ENCODE data around the gene ZNF205. TPM values are rescaled to one million over a fixed set of nuclear protein-coding genes. Genes with fewer than 3 reads are reported as not detected.

The ZNF205 gene
- total RNA-seq, 1 experiment from 2014 or later, result 17.4 TPM

DNA sequence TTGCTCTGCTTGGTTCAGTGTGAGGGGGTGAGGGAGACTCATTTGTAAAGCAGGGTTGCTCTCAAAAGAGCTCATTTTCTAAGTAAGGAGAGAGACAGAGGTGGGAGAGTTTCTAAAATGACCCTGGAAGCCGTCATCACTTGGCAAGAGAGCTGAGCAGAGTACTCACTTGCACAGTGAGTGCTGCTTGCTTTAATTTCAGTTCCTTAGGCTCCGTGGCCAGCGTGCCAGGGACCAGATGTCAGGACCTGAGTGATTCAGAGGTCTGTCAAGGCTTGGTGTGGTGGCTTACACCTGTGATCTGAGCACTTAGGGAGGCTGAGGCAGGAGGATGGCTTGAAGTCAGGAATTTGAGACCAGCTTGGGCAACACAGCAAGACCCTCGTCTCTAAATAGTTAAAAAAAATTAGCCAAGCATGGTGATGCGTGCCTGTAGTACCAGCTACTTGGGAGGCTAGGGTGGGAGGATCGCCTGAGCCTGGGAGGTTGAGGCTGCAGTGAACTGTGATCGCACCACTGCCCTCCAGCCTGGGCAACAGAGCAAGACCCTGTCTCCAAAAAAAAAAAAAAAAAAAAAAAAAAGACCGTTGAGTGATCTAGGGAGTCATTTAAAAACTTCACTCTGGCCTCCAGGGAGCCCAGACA lies 10.7 kb downstream of the ZNF205 start:
- Histone ChIP-seq H3K79me2 (ENCODE audit: low read depth) (no peaks in the 10 kb centered on the region), H3K27ac (no peak overlapping the region), H3K27me3 (ENCODE audit: insufficient read depth, low read depth) (no peaks in the 10 kb centered on the region), H3K4me3 (peak overlapping the region; percentile 62; the same call in 1 of the 2 replicates), H3K9me3 (ENCODE audit: insufficient read depth, low read depth) (no peaks in the 10 kb centered on the region), H3K4me1 (replicated peaks; ENCODE audit: insufficient read depth) (peaks cover 5% of the 10 kb centered on the region; the same call in 1 of the 2 replicates), H3K36me3 (ENCODE audit: low read depth) (no peaks in the 10 kb centered on the region), H3F3A (ENCODE audit: insufficient read depth, low read depth) (peaks cover 45% of the 10 kb centered on the region), H3K4me2 (peak overlapping the region; percentile 94), H2AFZ (no peak overlapping the region), H3K9me2 (ENCODE audit: insufficient read depth) (no peaks in the 10 kb centered on the region), H4K20me1 (ENCODE audit: insufficient read depth) (no peaks in the 10 kb centered on the region)
- TF ChIP-seq, protein P1, sequence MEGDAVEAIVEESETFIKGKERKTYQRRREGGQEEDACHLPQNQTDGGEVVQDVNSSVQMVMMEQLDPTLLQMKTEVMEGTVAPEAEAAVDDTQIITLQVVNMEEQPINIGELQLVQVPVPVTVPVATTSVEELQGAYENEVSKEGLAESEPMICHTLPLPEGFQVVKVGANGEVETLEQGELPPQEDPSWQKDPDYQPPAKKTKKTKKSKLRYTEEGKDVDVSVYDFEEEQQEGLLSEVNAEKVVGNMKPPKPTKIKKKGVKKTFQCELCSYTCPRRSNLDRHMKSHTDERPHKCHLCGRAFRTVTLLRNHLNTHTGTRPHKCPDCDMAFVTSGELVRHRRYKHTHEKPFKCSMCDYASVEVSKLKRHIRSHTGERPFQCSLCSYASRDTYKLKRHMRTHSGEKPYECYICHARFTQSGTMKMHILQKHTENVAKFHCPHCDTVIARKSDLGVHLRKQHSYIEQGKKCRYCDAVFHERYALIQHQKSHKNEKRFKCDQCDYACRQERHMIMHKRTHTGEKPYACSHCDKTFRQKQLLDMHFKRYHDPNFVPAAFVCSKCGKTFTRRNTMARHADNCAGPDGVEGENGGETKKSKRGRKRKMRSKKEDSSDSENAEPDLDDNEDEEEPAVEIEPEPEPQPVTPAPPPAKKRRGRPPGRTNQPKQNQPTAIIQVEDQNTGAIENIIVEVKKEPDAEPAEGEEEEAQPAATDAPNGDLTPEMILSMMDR (conservative IDR thresholded peaks at IDR 0.05), result no peak
- TF ChIP-seq EZH2 (IDR thresholded peaks at IDR 0.05; ENCODE audit: low read depth), result no peak
- BruUV-seq (replicated peaks), result no TSS peak
- intact Hi-C loops (cut with micrococcal nuclease; ENCODE audit: unreplicated experiment), result no loop called here
- ChIA-PET CTCF (interaction anchor here (0.7 kb wide), 1 partner anchor 36 kb away, joined by 5 read pairs; no protein-coding TSS in a partner anchor), POLR2A (ENCODE audit: unreplicated experiment) (no interaction called here)
- no peak for DNase-seq

DNA sequence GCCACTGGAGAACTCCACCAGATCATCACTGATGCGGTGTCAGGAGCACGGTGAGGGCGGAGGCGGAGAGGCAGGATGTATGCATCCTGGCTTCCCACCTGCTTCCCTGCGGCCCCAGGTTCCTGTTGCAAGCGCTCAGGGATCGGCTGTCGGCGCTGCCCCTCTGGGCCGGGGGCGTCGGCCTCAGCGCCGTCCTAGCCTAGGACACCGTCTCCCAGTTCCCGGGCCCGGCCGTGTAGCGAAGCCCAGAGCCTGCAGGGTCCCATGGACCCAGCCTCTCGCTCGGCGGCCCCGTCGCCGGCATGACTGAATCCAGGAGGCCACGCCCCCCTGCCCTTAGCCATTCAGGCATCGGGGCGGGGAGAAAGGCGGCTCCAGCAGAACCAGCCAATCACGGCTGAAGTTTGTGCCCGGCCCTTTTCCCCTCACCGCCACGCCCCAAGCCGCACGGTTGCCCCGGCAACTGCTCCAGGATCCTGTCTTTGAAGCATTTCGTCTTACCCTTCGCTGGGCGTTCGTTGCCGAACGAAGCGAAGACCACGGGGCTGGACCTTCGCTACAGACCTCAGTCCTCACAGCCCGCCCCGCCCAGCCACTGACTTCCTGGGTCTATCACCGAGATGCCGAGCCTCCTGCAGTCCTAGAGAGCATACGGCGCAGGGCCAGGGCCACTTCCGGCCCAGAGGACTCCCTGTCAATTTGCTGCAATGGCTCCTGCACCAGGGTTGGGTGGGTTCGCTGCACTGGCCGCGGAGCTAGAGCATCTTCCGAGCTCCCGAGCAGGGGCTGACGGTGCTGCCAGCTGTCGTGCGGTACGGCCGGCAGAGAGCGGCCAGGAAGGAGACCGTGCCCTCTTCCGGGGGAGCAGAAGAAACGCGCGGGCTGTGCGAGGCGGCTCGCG lies 11.8 kb downstream of the ZNF205 start:
- POLR2A ChIA-PET (ENCODE audit: unreplicated experiment), result interaction anchor here (0.6 to 0.7 kb wide), 2 partner anchors 26 to 154 kb away, joined by 4 read pairs; no protein-coding TSS in a partner anchor
- Histone ChIP-seq H2AFZ (peak overlapping the region; percentile 79), H3K9me2 (ENCODE audit: insufficient read depth) (no peaks in the 10 kb centered on the region), H4K20me1 (ENCODE audit: insufficient read depth) (peaks cover 3% of the 10 kb centered on the region; the same call in 1 of the 2 replicates), H3K4me3 (peak overlapping the region; percentile 62), H3K4me1 (replicated peaks; ENCODE audit: insufficient read depth) (peaks cover 5% of the 10 kb centered on the region; the same call in 1 of the 2 replicates), H3K36me3 (ENCODE audit: low read depth) (no peaks in the 10 kb centered on the region), H3K27me3 (ENCODE audit: insufficient read depth, low read depth) (no peaks in the 10 kb centered on the region), H3K4me2 (peak overlapping the region; percentile 94), H3F3A (ENCODE audit: insufficient read depth, low read depth) (peaks cover 51% of the 10 kb centered on the region), H3K27ac (no peak overlapping the region), H3K9me3 (ENCODE audit: insufficient read depth, low read depth) (no peaks in the 10 kb centered on the region), H3K79me2 (ENCODE audit: low read depth) (no peaks in the 10 kb centered on the region)
- peak; percentile 90 to 97 for DNase-seq
- no peak for TF ChIP-seq EZH2 (IDR thresholded peaks at IDR 0.05; ENCODE audit: low read depth)
- TF ChIP-seq, protein P1 (conservative IDR thresholded peaks at IDR 0.05), result no peak; the same call in 1 of the 2 replicates
- intact Hi-C loops (cut with micrococcal nuclease; ENCODE audit: unreplicated experiment), result loop anchor here (1.0 kb wide), 1 partner anchor 65 kb away; no protein-coding TSS in a partner anchor
- BruUV-seq (replicated peaks), result no TSS peak
- CTCF ChIA-PET, result no interaction called here

DNA sequence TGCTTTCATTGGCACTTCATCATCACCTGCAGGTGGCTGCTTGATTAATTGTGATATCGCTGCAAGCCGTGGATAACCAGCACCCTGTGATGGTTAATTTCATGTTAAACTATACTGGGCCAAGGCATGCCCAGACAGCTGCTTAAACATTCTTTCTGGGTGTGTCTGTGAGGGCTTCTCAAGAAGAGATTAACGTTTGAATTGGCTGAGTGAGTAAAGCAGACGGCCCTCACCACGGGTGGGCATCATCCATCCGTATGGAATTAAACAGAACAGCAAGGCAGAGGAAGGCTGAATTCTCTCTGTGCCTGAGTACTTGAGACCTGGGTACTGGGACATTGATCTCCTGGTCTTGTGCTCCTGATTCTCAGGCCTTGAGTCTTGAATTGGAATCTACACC lies 15.4 kb downstream of the ZNF205 start:
- Histone ChIP-seq H3K36me3 (ENCODE audit: low read depth) (no peaks in the 10 kb centered on the region), H2AFZ (no peak overlapping the region), H3K9me3 (ENCODE audit: insufficient read depth, low read depth) (no peaks in the 10 kb centered on the region), H3K4me3 (no peak overlapping the region), H4K20me1 (ENCODE audit: insufficient read depth) (peaks cover 5% of the 10 kb centered on the region; the same call in 1 of the 2 replicates), H3K9me2 (ENCODE audit: insufficient read depth) (no peaks in the 10 kb centered on the region), H3K27me3 (ENCODE audit: insufficient read depth, low read depth) (no peaks in the 10 kb centered on the region), H3K79me2 (ENCODE audit: low read depth) (peaks cover 8% of the 10 kb centered on the region), H3K4me2 (no peak overlapping the region), H3F3A (ENCODE audit: insufficient read depth, low read depth) (peaks cover 66% of the 10 kb centered on the region), H3K27ac (no peak overlapping the region), H3K4me1 (replicated peaks; ENCODE audit: insufficient read depth) (peaks cover 5% of the 10 kb centered on the region; the same call in 1 of the 2 replicates)
- BruUV-seq (replicated peaks), result no TSS peak
- TF ChIP-seq, protein P1 (conservative IDR thresholded peaks at IDR 0.05), result no peak
- no peak for TF ChIP-seq EZH2 (IDR thresholded peaks at IDR 0.05; ENCODE audit: low read depth)
- POLR2A ChIA-PET (ENCODE audit: unreplicated experiment), result interaction anchor here (0.6 to 0.7 kb wide), 2 partner anchors 96 to 519 kb away, joined by 5 to 6 read pairs; no protein-coding TSS in a partner anchor
- CTCF ChIA-PET, result interaction anchor here (2.2 kb wide), 1 partner anchor 69 kb away, joined by 11 read pairs; no protein-coding TSS in a partner anchor
- intact Hi-C loops (cut with micrococcal nuclease; ENCODE audit: unreplicated experiment), result no loop called here
- no peak for DNase-seq
